Measurements from ENCODE around the gene FKBP11.
"Not testable (repeated sequence)": the region's sequence is repeated elsewhere in the genome, so short reads cannot be mapped to it uniquely, and the experiment has no call there.

FKBP11 gene

DNA sequence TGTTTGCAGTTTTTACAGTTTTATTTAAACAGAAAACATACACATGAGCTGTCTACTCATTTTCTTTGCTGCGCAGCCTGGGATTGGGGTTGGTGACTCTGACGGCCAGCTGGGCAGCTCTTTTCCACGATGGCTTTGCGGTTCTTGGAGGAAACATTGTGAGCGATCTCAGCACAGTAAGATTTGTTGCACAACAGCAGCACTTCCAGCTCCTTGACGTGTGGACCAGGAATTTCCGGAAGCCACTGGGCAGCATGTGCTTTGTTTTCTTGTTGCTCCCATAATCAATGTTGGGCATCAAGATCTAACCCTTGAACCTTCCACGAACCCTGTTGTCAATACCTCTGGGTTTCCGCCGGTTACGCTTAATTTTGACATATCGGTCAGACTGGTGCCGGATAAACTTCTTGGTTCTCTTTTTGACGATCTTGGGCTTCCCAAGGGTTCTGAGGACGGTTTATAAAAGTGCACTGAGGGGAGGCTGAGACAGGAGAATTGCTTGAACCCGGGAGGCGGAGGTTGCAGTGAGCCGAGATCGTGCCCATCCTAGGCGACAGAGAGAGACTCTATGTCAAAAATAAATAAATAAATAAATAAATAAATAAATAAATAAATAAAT lies 21.8 kb downstream of the FKBP11 start:
- DNase-seq: no peak

DNA sequence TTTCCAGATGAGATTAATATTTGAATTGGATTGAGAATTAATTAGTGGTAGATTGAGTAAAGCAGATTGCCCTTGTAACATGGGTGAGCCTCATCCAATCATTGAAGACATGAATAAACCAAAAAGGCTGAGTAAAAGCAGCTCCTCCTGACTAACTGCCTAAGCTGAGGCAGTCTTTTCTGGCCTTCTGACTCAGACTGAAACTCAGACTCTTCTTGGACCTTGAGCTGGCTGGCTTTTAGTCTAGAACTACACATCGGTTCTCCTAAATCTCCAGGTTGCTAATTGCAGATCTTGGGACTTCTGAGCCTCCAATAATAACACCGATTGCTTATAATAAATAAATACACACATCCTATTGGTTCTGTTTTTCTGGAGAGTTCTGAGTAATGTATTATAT lies 24.0 kb downstream of the FKBP11 start:
- no peak for DNase-seq

DNA sequence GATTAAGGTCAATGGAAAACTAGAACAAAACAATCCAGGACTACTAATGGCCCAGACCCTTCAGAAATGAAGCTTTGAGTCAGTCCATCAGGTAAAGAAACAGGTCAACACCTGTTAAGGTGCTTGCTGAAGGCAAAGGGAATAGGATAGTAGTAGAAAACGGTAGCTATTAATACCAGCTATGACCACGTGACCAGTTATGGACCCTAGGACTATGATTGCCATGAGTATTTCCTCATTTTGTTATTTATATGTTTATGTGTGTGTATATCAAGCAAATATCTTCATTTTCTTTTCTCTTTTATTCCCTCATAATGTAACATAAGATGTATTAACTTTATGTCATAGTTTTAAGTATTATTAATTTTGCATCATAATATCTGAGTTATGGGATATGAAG lies 25.6 kb downstream of the FKBP11 start:
- no peak for DNase-seq

DNA sequence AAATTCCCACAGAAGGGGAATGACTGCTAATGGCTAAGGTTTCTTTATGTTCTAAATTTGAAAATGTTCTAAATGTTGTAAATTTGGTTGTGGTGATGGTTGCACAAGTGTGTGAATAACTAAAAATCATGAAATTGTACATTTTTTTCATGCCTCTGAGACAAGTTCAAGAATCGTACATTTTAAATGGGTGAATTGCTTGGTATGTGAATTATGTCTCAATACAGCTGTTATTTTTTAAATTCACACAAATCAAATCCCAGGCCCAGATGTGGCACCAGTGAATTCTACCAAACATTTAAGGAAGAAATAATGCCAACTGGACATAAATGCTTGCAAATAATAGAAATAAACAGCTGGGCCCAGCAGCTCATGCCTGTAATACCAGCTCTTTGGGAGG lies 31.0 kb downstream of the FKBP11 start:
- DNase-seq: no peak

DNA sequence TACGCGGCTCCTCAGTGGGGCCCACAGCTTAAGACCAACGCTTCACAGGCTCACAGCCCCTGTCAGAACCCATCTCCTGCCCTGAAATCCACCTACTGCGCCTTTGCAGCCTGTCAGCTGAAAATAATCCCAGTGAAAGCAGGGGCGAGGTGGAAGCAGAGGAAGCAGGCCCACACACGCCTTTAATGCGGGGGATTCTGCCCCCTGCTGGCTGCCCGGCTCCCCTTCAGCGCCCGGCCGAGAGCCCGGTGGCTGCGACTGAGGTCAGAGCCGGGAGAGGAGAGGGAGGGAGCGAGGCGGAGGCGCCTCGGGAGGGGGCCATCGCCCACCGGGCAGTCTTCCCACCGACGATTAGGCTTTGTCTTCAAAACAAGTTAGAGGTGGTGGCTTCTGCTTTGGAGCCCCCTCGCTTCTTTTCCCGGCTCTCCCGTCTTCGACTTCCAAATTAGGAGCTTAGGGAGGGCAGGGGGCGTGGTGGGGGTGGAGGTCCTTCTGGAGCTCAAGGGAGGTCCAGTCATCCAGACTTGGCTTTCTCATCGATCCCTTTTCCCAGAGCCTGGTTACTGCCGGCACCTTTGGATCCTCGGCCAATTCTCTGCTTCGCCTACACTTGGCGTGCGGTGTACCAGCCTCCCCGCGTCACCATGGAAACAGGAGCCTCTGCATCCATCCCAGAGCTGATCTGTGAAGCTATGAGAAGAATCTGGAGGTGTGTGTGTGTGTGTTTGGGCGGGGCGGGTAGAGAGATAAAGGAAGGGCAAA lies 34.5 kb downstream of the FKBP11 start:
- peak; percentile 79 for DNase-seq

- DNase-seq: no peak
Observed at GRCh38 chr12:48889679-48890078, 35.6 kb downstream of the FKBP11 start.

GRCh38 chr12:48883305-48884161 lies 41.8 kb downstream of the FKBP11 start:
- no peak for DNase-seq

DNA sequence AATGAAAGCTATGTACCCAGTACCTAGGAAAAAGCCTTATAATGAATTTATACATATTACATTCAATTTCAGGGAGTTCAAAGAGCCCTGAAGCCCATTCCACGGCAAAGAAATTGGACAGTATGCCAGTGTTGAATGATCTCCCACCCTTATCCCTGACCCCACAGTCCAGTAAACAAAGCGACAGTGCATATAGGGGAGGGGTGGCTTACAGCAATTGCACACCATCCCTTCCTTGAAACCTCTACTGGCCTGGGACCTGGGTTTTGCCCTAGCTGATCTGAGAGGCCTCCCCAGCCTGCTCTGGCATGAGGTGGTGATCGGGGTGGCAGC lies 42.4 kb downstream of the FKBP11 start:
- no peak for DNase-seq

DNA sequence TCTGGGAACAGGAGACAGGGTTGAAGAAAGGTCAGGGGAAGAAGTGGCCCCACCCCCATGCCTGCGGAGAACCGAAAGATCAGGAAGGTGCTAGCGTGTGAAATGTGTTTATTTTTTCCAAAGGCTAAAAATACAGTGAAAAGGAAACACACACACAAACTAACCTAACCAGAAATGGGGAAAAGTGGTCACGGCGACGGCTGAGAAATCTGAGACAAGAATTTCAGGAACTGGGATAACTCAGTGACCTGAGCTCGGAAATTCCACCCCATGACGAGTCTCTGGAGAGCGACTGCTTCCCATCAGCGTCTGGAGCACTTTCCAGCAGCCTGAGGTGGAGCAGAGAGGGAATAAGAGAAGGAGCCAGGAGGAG lies 43.0 kb downstream of the FKBP11 start:
- no peak for DNase-seq

GRCh38 chr12:48881686-48882314 lies 43.5 kb downstream of the FKBP11 start:
- no peak for DNase-seq

DNA sequence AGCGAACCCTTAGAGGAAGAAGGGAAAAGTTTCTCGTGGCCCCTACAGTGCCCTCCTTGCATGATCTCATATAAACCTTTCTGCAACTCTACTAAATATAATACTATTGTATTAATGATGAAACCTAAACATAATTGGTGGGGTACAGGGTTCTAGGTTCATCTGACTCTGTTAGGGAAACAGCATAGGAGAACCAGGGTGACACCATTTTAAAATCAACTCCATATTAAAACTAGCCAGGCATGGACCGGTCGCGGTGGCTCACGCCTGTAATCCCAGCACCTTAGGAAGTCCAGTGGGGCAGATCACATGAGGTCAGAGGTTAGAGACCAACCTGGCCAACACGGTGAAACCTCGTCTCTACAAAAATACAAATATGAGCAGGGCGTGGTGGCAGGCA lies 44.6 kb downstream of the FKBP11 start:
- DNase-seq: no peak

- DNase-seq: no peak
Observed at GRCh38 chr12:48878548-48878947, 46.7 kb downstream of the FKBP11 start.

DNA sequence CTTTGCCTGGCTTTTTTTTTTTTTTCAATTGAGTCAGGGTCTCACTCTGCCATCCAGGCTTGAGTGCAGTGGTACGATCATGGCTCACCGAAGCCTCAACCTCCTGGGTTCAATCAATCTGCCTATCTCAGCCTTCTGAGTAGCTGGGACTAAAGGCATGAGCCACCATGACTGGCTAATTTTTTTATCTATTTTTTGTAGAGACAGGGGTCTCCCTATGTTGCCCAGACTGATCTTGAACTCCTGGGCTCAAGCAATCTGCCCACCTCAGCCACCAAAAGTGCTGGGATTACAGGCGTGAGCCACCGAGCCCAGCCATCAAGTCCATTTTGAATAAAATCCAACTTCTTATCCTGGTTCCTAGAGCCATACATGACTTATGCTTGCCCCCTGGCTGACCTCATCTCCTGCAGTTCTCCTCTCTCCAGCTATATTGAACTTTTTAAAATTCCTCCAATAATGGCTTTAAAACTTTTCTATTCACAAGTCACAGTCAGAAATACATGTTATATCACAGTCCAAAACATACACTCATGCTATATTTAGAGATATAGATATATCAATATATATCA lies 49.3 kb downstream of the FKBP11 start:
- no peak for DNase-seq

DNA sequence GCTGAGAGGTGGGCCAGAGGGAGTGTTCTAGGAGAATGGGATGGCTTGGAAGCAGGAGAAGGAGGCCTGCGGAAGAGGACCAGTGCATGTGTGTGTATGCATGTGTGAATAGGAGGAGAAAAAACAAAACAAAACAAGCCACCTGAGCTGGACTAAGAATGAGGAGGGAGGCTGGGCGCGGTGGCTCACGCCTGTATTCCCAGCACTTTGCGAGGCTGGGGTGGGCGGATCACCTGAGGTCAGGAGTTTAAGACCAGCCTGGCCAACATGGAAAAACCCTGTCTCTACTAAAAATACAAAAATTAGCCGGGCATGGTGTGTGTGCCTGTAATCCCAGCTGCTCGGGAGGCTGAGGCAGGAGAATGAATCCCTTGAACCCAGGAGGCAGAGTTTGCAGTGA lies 51.8 kb downstream of the FKBP11 start:
- DNase-seq: not testable (repeated sequence)

DNA sequence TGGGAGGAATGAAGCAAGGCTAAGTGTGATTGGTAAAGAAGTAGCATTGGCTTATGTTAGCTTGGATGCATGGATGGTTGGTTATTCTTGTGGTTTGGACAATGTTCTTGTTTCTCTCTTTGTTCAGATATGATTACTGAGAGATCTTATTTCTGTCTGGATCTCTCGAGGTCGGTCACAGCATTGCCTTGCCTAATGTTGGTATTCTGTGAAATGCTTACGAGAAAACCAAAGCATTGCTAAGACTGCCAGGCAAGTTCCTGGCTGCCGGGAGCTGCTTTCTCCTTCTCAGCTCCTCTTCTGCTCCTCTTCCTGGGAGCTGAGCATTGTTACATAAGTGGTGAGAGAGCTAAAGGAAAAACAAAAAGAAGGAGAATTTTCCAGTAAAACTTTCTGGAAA lies 52.2 kb downstream of the FKBP11 start:
- DNase-seq: no peak
